Stimulated activated CD8-positive, alpha-beta memory T cell treated with anti-CD3 and anti-CD28 coated beads, Interleukin-12 subunit alpha, Interleukin-12 subunit beta, amount 100 ng/mL, for 1 hour (primary cell): Measurements from ENCODE around the gene FBXO7.
"Not testable (repeated sequence)": the region's sequence is repeated elsewhere in the genome, so short reads cannot be mapped to it uniquely, and the experiment has no call there.

Experiments used
- DNase-seq: peaks from one replicate; pipeline ENCODE4 v3.0.0-alpha.2; 2020; ENCODE audit warnings: low read depth

The FBXO7 gene

GRCh38 chr22:32474635-32475467 lies at the start of gene FBXO7:
TSS of gene FBXO7 (plus strand) at chr22:32474811. CDS start at chr22:32475003, 192 bp downstream.
- DNase-seq = peak; percentile 74

- DNase-seq = no peak
Observed at GRCh38 chr22:32426881-32427280, 47.7 kb upstream of the FBXO7 start.

GRCh38 chr22:32430352-32430751 lies 44.3 kb upstream of the FBXO7 start:
- no peak for DNase-seq

- no peak for DNase-seq
Observed at GRCh38 chr22:32444068-32444467, 30.5 kb upstream of the FBXO7 start.

GRCh38 chr22:32446321-32446720 lies 28.3 kb upstream of the FBXO7 start:
- no peak for DNase-seq

GRCh38 chr22:32448980-32449379 lies 25.6 kb upstream of the FBXO7 start:
- no peak for DNase-seq

GRCh38 chr22:32457031-32457430 lies 17.6 kb upstream of the FBXO7 start:
- DNase-seq = no peak

- no peak for DNase-seq
Observed at GRCh38 chr22:32462452-32462851, 12.2 kb upstream of the FBXO7 start.

- no peak for DNase-seq
Observed at GRCh38 chr22:32465661-32466060, 8.9 kb upstream of the FBXO7 start.

- DNase-seq = no peak
Observed at GRCh38 chr22:32466496-32466895, 8.1 kb upstream of the FBXO7 start.

GRCh38 chr22:32469799-32470212 lies 4.8 kb upstream of the FBXO7 start:
- no peak for DNase-seq

- peak; percentile 6 for DNase-seq
Observed at GRCh38 chr22:32473388-32473952, 1.1 kb upstream of the FBXO7 start.

- no peak for DNase-seq
Observed at GRCh38 chr22:32475468-32476010, 928 bp downstream of the FBXO7 start.

- no peak for DNase-seq
Observed at GRCh38 chr22:32476281-32477195, 1.9 kb downstream of the FBXO7 start.

- no peak for DNase-seq
Observed at GRCh38 chr22:32477596-32477995, 3.0 kb downstream of the FBXO7 start.

GRCh38 chr22:32478552-32478951 lies 3.9 kb downstream of the FBXO7 start:
- not testable (repeated sequence) for DNase-seq

GRCh38 chr22:32478994-32479393 lies 4.4 kb downstream of the FBXO7 start:
- no peak for DNase-seq

GRCh38 chr22:32480238-32480637 lies 5.6 kb downstream of the FBXO7 start:
- no peak for DNase-seq

GRCh38 chr22:32482708-32483107 lies 8.1 kb downstream of the FBXO7 start:
- DNase-seq = no peak

- DNase-seq = no peak
Observed at GRCh38 chr22:32486656-32487390, 12.2 kb downstream of the FBXO7 start.

- DNase-seq = no peak
Observed at GRCh38 chr22:32487461-32487860, 12.8 kb downstream of the FBXO7 start.

GRCh38 chr22:32489377-32489776 lies 14.8 kb downstream of the FBXO7 start:
- no peak for DNase-seq
